HepG2 (cell line): ENCODE data around the gene ZBTB48. TPM values are rescaled to one million over a fixed set of nuclear protein-coding genes. Genes with fewer than 3 reads are reported as not detected.

ENCODE experiments used
- ATAC-seq: fragments of 200-7000 bp; cut with Tn5 transposase; 3 replicates; pipeline ENCODE4 v1.9.1; 2020; ENCODE audit warnings: mild to moderate bottlenecking, moderate library complexity
- BruUV-seq: library from RNA; stranded (reverse); fragments of 400-500 nt; replicated peaks from 2 replicates; lab custom pipeline; 2021; lab: Mats Ljungman, UMichigan
- CTCF ChIA-PET: fragments of 300-600 bp; formaldehyde crosslinking; extraction: SDS; loops from one replicate; lab custom pipeline; 2021; ENCODE audit warnings: low total read pairs, inconsistent platforms, low intra/inter-chr PET ratio; lab: Yijun Ruan, JAX
- POLR2A ChIA-PET: fragments of 350-600 bp; sonication (Branson Sonifier 250); formaldehyde crosslinking; loops from one replicate; lab custom pipeline; 2020; ENCODE audit warnings: antibody characterized with exemption, inconsistent platforms; lab: Yijun Ruan, JAX
- DNase-seq: peaks from one replicate; pipeline ENCODE4 v3.0.0-alpha.2; 2015; ENCODE audit warnings: low spot score
- FAIRE-seq: peaks from 3 replicates; lab custom pipeline; 2011; peaks lifted over from hg19 to GRCh38; lab: Jason Lieb, UNC
- H2AFZ ChIP-seq: one replicate; pipeline ENCODE4 v1.6.1; 2011; ENCODE audit warnings: low read length, inconsistent platforms
- H3K27ac ChIP-seq: fragments of 300-600 bp; 3 replicates; pipeline ENCODE4 v1.8.0; 2011; ENCODE audit warnings: mixed run types, mild to moderate bottlenecking, mixed read lengths, low read length, inconsistent platforms; ENCODE audit not compliant: insufficient read depth; ENCODE audit errors: extremely low read length
- H3K27me3 ChIP-seq, 2 experiments: fragments of 200-600 bp in 1 of 2; 2 replicates in 1 of 2; 3 replicates in 1 of 2; pipeline versions ENCODE4 v1.6.0 to v1.8.0; 2011; ENCODE audit warnings: low read length in 2 of 2, mild to moderate bottlenecking in 2 of 2, moderate library complexity in 2 of 2, inconsistent platforms in 1 of 2; ENCODE audit not compliant: insufficient read depth in 2 of 2, control insufficient read depth in 1 of 2
- H3K36me3 ChIP-seq, 2 experiments: fragments of 200-600 bp in 1 of 2; replicated peaks in 1 of 2; 2 replicates in 1 of 2; 3 replicates in 1 of 2; pipeline versions ENCODE4 v1.5.1 to v1.8.0; 2011; ENCODE audit warnings: low read length in 2 of 2, inconsistent platforms in 1 of 2; ENCODE audit not compliant: insufficient read depth in 2 of 2, control insufficient read depth in 1 of 2
- H3K4me1 ChIP-seq: 2 replicates; pipeline ENCODE4 v1.5.1; 2012; ENCODE audit warnings: low read length, inconsistent platforms; ENCODE audit not compliant: insufficient read depth
- H3K4me2 ChIP-seq: 2 replicates; pipeline ENCODE4 v1.6.0; 2011; ENCODE audit warnings: low read depth, low read length, inconsistent platforms
- H3K4me3 ChIP-seq, 3 experiments: fragments of 200-600 bp in 1 of 3; sonication (generic), shearing (Covaris generic) in 1 of 3; replicated peaks in 1 of 3; 2 replicates each; pipeline ENCODE4 v1.5.1; 2011 to 2016; ENCODE audit warnings: low read length in 3 of 3, inconsistent platforms in 2 of 3, low read depth in 2 of 3, mild to moderate bottlenecking in 2 of 3, control low read depth in 1 of 3, mixed read lengths in 1 of 3; ENCODE audit not compliant: insufficient read depth in 1 of 3
- H3K79me2 ChIP-seq: one replicate; pipeline ENCODE4 v1.6.1; 2011; ENCODE audit warnings: low read length, inconsistent platforms; ENCODE audit not compliant: insufficient read depth
- H3K9ac ChIP-seq: 2 replicates; pipeline ENCODE4 v1.6.0; 2011; ENCODE audit warnings: mild to moderate bottlenecking, low read depth, low read length, inconsistent platforms; ENCODE audit not compliant: insufficient read depth
- H3K9me3 ChIP-seq: 2 replicates; pipeline ENCODE4 v1.5.1; 2012; ENCODE audit warnings: mild to moderate bottlenecking, low read length
- H4K20me1 ChIP-seq: 2 replicates; pipeline ENCODE4 v1.6.0; 2011; ENCODE audit warnings: inconsistent platforms, mild to moderate bottlenecking, low read length, moderate library complexity; ENCODE audit not compliant: insufficient read depth
- ADNP ChIP-seq: sonication (generic); formaldehyde crosslinking; IDR thresholded peaks from 2 replicates; pipeline ENCODE4 v1.4.0; 2020; ENCODE audit warnings: missing genetic modification reagents
- ARNT ChIP-seq: fragments of 450-650 bp; IDR thresholded peaks from 2 replicates; pipeline ENCODE4 v1.6.1; 2017
- FOSL1 ChIP-seq: sonication (generic); formaldehyde crosslinking; IDR thresholded peaks from 2 replicates; pipeline ENCODE4 v1.9.0; 2021; ENCODE audit warnings: missing genetic modification reagents, borderline replicate concordance
- MZF1 ChIP-seq: sonication (generic); formaldehyde crosslinking; IDR thresholded peaks from 2 replicates; pipeline ENCODE4 v1.8.1; 2023; ENCODE audit warnings: mild to moderate bottlenecking, missing genetic modification reagents, borderline replicate concordance
- RFXANK ChIP-seq: IDR thresholded peaks from 2 replicates; pipeline ENCODE4 v1.6.1; 2016
- ZBTB38 ChIP-seq: sonication (generic); formaldehyde crosslinking; IDR thresholded peaks from 2 replicates; pipeline ENCODE4 v1.5.1; 2020; ENCODE audit warnings: mild to moderate bottlenecking, missing genetic modification reagents
- ZNF20 ChIP-seq: sonication (generic); formaldehyde crosslinking; IDR thresholded peaks from 2 replicates; pipeline ENCODE4 v1.4.0; 2020; ENCODE audit warnings: mild to moderate bottlenecking, moderate library complexity, missing genetic modification reagents
- ZNF367 ChIP-seq: sonication (generic); formaldehyde crosslinking; IDR thresholded peaks from 2 replicates; pipeline ENCODE4 v1.4.0; 2020; ENCODE audit warnings: missing genetic modification reagents, borderline replicate concordance
- ZNF530 ChIP-seq: sonication (generic); formaldehyde crosslinking; IDR thresholded peaks from 2 replicates; pipeline ENCODE4 v1.5.0; 2020; ENCODE audit warnings: low read depth, mild to moderate bottlenecking, missing genetic modification reagents
- ZNF597 ChIP-seq: sonication (generic); formaldehyde crosslinking; IDR thresholded peaks from 2 replicates; pipeline ENCODE4 v1.5.0; 2020; ENCODE audit warnings: missing genetic modification reagents
- ZNF674 ChIP-seq: sonication (generic); formaldehyde crosslinking; IDR thresholded peaks from 2 replicates; pipeline ENCODE4 v1.5.0; 2020; ENCODE audit warnings: low read depth, mild to moderate bottlenecking, missing genetic modification reagents
- ZNF709 ChIP-seq: sonication (generic); formaldehyde crosslinking; IDR thresholded peaks from 2 replicates; pipeline ENCODE4 v1.5.0; 2020; ENCODE audit warnings: mild to moderate bottlenecking, missing genetic modification reagents
- WGBS: methylation state at CpG from one replicate; pipeline ENCODE4 v1.1.6; 2017; ENCODE audit warnings: low lambda C conversion rate; 5-methylcytosine and 5-hydroxymethylcytosine counted together
- in situ Hi-C: cut with HindIII; loops from 2 replicates; pipeline ENCODE4 v1.10.0; 2017; ENCODE audit warnings: low pct_unique_long_range_greater_than_20kb; ENCODE audit not compliant: extremely low pct_ligation_motif_present
- intact Hi-C: fragments of 100-400 bp; cut with micrococcal nuclease; formaldehyde crosslinking; loops from one replicate; pipeline ENCODE4 v1.10.0; 2022; ENCODE audit not compliant: unreplicated experiment
- polyA plus RNA-seq, 8 experiments: library from polyadenylated mRNA; depleted of rRNA in 3 of 8; stranded (reverse) in 7 of 8; unstranded in 1 of 8; fragments of >200 nt; fragmentation: Illumina TruSeq in 4 of 8; extraction: Trizol in 4 of 8; gene quantifications; 2 replicates each; pipeline versions ENCODE4 v1.2.1 to v1.2.3, GENCODE V29; 2011 to 2016; ENCODE audit warnings: low read depth in 4 of 8, missing spikeins in 1 of 8, mixed read lengths in 1 of 8; ENCODE audit not compliant: insufficient read depth in 1 of 8
- total RNA-seq, 5 experiments: library from RNA; depleted of rRNA; stranded (reverse); fragments of >200 nt; fragmentation: Illumina TruSeq; extraction: Trizol; gene quantifications; 2 replicates each; pipeline ENCODE4 v1.2.3, GENCODE V29; 2016; ENCODE audit warnings: low read depth in 1 of 5
- TF ChIP-seq, protein P1 (sequence below), 2 experiments: sonication (generic) in 1 of 2; formaldehyde crosslinking in 1 of 2; IDR thresholded peaks; 2 replicates each; pipeline versions ENCODE4 v1.6.1 to v1.9.0; 2014 to 2022; ENCODE audit warnings: antibody characterized with exemption in 1 of 2, borderline replicate concordance in 1 of 2, inconsistent platforms in 1 of 2, low read depth in 1 of 2, missing genetic modification reagents in 1 of 2
- TF ChIP-seq, protein P2 (sequence below): sonication (generic); formaldehyde crosslinking; IDR thresholded peaks from 2 replicates; pipeline ENCODE4 v1.4.0; 2020; ENCODE audit warnings: mild to moderate bottlenecking, missing genetic modification reagents
- TF ChIP-seq, protein P3 (sequence below): sonication (generic); formaldehyde crosslinking; IDR thresholded peaks from 2 replicates; pipeline ENCODE4 v1.4.0; 2020; ENCODE audit warnings: missing genetic modification reagents, low read depth, mild to moderate bottlenecking, borderline replicate concordance

The ZBTB48 gene
- total and polyA plus RNA-seq, 2 of the 13 experiments (the other 11 are each of a cell fraction or from before 2014, with no cell fraction given), result 13.0 to 17.1 TPM

DNA sequence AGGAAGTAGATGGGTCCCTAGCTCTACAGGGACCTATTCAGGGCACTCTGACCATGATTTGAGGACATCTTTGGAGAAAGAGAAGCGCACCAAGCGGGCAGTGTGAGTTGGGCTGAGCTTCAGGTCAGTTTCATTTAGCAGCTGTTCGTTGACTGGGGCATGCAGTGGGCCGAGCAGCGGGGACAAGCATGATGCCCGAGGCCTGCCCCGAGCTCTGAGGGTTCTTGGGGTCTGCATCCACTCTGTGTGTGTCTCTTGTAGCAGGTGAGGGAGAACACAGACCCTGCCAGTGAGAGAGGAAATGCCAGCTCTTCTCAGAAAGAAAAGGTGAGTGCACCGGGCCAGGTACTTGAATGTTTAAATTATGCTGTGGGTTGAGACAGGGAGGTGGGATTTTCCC, 50.2 kb downstream of the ZBTB48 start:
- no peak overlapping the region for H3K9ac ChIP-seq
- H3K9me3 ChIP-seq, result no peaks in the 10 kb centered on the region
- H3K36me3 ChIP-seq, result peaks cover 15 to 60% of the 10 kb centered on the region in 2 experiments; a peak in 4 of 5 replicates
- H2AFZ ChIP-seq, result no peak overlapping the region
- intact Hi-C loops (no loop called here), in situ Hi-C loops (no loop called here)
- 95% methylated on average over 8 of the region's 8 CpGs for WGBS
- ChIA-PET CTCF (no interaction called here), POLR2A (no interaction called here)
- H3K4me1 ChIP-seq, result peaks cover 12% of the 10 kb centered on the region
- H3K4me2 ChIP-seq, result no peak overlapping the region
- no peak overlapping the region for H3K27ac ChIP-seq
- no peaks in the 10 kb centered on the region; a peak in 1 of 5 replicates for H3K27me3 ChIP-seq
- ATAC-seq, result no peak
- no peak for FAIRE-seq
- peaks cover 26% of the 10 kb centered on the region for H3K79me2 ChIP-seq
- H3K4me3 ChIP-seq, result no peak overlapping the region
- TF ChIP-seq ZNF367 (CRISPR knock-in tag), result no peak
- no peak for TF ChIP-seq ZNF597
- TF ChIP-seq RFXANK (CRISPR knock-in tag), result no peak
- TF ChIP-seq, protein P1, sequence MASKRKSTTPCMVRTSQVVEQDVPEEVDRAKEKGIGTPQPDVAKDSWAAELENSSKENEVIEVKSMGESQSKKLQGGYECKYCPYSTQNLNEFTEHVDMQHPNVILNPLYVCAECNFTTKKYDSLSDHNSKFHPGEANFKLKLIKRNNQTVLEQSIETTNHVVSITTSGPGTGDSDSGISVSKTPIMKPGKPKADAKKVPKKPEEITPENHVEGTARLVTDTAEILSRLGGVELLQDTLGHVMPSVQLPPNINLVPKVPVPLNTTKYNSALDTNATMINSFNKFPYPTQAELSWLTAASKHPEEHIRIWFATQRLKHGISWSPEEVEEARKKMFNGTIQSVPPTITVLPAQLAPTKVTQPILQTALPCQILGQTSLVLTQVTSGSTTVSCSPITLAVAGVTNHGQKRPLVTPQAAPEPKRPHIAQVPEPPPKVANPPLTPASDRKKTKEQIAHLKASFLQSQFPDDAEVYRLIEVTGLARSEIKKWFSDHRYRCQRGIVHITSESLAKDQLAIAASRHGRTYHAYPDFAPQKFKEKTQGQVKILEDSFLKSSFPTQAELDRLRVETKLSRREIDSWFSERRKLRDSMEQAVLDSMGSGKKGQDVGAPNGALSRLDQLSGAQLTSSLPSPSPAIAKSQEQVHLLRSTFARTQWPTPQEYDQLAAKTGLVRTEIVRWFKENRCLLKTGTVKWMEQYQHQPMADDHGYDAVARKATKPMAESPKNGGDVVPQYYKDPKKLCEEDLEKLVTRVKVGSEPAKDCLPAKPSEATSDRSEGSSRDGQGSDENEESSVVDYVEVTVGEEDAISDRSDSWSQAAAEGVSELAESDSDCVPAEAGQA (IDR thresholded peaks at IDR 0.05; ENCODE audit: low read depth), result no peak
- TF ChIP-seq, protein P1 (CRISPR knock-in tag; IDR thresholded peaks at IDR 0.05; ENCODE audit: borderline replicate concordance), result no peak
- TF ChIP-seq MZF1 (CRISPR knock-in tag), result no peak
- no peak for TF ChIP-seq FOSL1
- TF ChIP-seq ZNF20 (CRISPR knock-in tag), result no peak
- TF ChIP-seq, protein P2, sequence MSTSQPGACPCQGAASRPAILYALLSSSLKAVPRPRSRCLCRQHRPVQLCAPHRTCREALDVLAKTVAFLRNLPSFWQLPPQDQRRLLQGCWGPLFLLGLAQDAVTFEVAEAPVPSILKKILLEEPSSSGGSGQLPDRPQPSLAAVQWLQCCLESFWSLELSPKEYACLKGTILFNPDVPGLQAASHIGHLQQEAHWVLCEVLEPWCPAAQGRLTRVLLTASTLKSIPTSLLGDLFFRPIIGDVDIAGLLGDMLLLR (CRISPR knock-in tag), result no peak
- TF ChIP-seq ARNT, result no peak
- no peak for TF ChIP-seq ADNP (CRISPR knock-in tag)
- TF ChIP-seq ZNF709 (CRISPR knock-in tag), result no peak
- TF ChIP-seq ZNF674 (CRISPR knock-in tag), result no peak
- TF ChIP-seq ZBTB38 (CRISPR knock-in tag), result no peak
- TF ChIP-seq, protein P3, sequence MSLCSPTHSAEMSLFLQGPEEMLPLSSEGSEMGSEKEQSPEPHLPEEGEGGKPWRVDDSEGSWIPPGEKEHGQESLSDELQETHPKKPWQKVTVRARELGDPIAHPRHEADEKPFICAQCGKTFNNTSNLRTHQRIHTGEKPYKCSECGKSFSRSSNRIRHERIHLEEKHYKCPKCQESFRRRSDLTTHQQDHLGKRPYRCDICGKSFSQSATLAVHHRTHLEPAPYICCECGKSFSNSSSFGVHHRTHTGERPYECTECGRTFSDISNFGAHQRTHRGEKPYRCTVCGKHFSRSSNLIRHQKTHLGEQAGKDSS, result no peak
- TF ChIP-seq ZNF530 (CRISPR knock-in tag), result no peak
- peaks cover 8% of the 10 kb centered on the region; the same call in 1 of the 2 replicates for H4K20me1 ChIP-seq
- BruUV-seq, result no TSS peak
- DNase-seq, result no peak
